ENCODE measurements around the gene MACROD2.

Gene MACROD2

GRCh38 chr20:14478126-14478525, 482.8 kb downstream of the MACROD2 start (continued):
- TF ChIP-seq ZBTB6 (tag by site-specific recombination; IDR thresholded peaks at IDR 0.05) = no peak
- no peak for TF ChIP-seq ZBTB17 (tag by site-specific recombination; IDR thresholded peaks at IDR 0.05)
- no peak for TF ChIP-seq ZNF114 (tag by site-specific recombination; IDR thresholded peaks at IDR 0.05)
- no peak for TF ChIP-seq ZNF133 (tag by site-specific recombination; IDR thresholded peaks at IDR 0.05)

GRCh38 chr20:14481863-14482262, 486.5 kb downstream of the MACROD2 start:
- no peak overlapping the region for H3K4me3 ChIP-seq (ENCODE audit: low read depth, low read length)
- ChIA-PET POLR2A (no interaction called here), CTCF (interaction anchor here (0.6 kb wide), 1 partner anchor 544 kb away, joined by 5 read pairs; no protein-coding TSS in a partner anchor)
- no peak for TF ChIP-seq ZNF350 (tag by site-specific recombination; IDR thresholded peaks at IDR 0.05)
- no peak for TF ChIP-seq ZNF112 (tag by site-specific recombination; IDR thresholded peaks at IDR 0.05)
- no peak for TF ChIP-seq PRDM1 (tag by site-specific recombination; IDR thresholded peaks at IDR 0.05)
- no peak for TF ChIP-seq ZNF121 (tag by site-specific recombination; IDR thresholded peaks at IDR 0.05)
- no peak for TF ChIP-seq GLIS1 (tag by site-specific recombination; IDR thresholded peaks at IDR 0.05)
- TF ChIP-seq ZFP37 (tag by site-specific recombination; IDR thresholded peaks at IDR 0.05) = no peak
- TF ChIP-seq OVOL3 (tag by site-specific recombination; IDR thresholded peaks at IDR 0.05) = no peak
- TF ChIP-seq ZFP3 (tag by site-specific recombination; IDR thresholded peaks at IDR 0.05; ENCODE audit: low read depth) = no peak
- H3K4me1 ChIP-seq (ENCODE audit: control insufficient read depth, insufficient read depth, low read length) = no peaks in the 10 kb centered on the region
- no peak overlapping the region for H3K27ac ChIP-seq (ENCODE audit: extremely low read depth, low read depth, low read length)
- no peaks in the 10 kb centered on the region for H3K9me3 ChIP-seq (ENCODE audit: control insufficient read depth, insufficient read depth, low read depth, low read length)
- no peaks in the 10 kb centered on the region for H3K36me3 ChIP-seq (ENCODE audit: control insufficient read depth in 2 of 2, insufficient read depth in 1 of 2, low read length in 2 of 2)

GRCh38 chr20:14488212-14488611, 492.9 kb downstream of the MACROD2 start:
- Histone ChIP-seq H3K36me3 (ENCODE audit: control insufficient read depth in 2 of 2, insufficient read depth in 1 of 2, low read length in 2 of 2) (no peaks in the 10 kb centered on the region), H3K27ac (ENCODE audit: extremely low read depth, low read depth, low read length) (no peak overlapping the region), H3K4me3 (ENCODE audit: low read depth, low read length) (no peak overlapping the region), H3K4me1 (ENCODE audit: control insufficient read depth, insufficient read depth, low read length) (0 out of 2 replicates have a peak, but pooled peaks cover 4% of the 10 kb centered on the region), H3K9me3 (ENCODE audit: control insufficient read depth, insufficient read depth, low read depth, low read length) (no peaks in the 10 kb centered on the region)
- TF ChIP-seq OVOL3 (tag by site-specific recombination; IDR thresholded peaks at IDR 0.05) (no peak), ZNF843 (tag by site-specific recombination; IDR thresholded peaks at IDR 0.05) (no peak), PATZ1 (tag by site-specific recombination; IDR thresholded peaks at IDR 0.05) (no peak), GFI1B (tag by site-specific recombination; IDR thresholded peaks at IDR 0.05) (no peak), ZNF354C (tag by site-specific recombination; IDR thresholded peaks at IDR 0.05; ENCODE audit: borderline replicate concordance, low read depth) (no peak), ZSCAN30 (tag by site-specific recombination; IDR thresholded peaks at IDR 0.05) (no peak), ZNF221 (tag by site-specific recombination; IDR thresholded peaks at IDR 0.05; ENCODE audit: borderline replicate concordance) (no peak), AEBP2 (tag by site-specific recombination; IDR thresholded peaks at IDR 0.05; ENCODE audit: borderline replicate concordance) (no peak), ZNF776 (tag by site-specific recombination; IDR thresholded peaks at IDR 0.05; ENCODE audit: borderline replicate concordance) (no peak), ZNF518A (tag by site-specific recombination; conservative IDR thresholded peaks at IDR 0.05; ENCODE audit: low read depth) (no peak)
- ChIA-PET CTCF (interaction anchor here (0.9 kb wide), 1 partner anchor 150 kb away, joined by 4 read pairs; no protein-coding TSS in a partner anchor), POLR2A (no interaction called here)
